Activated B cell treated with CpG ODN at 0.5 μM for 24 hours (primary cell): ENCODE data around the gene FTH1. TPM values are rescaled to one million over a fixed set of nuclear protein-coding genes. Genes with fewer than 3 reads are reported as not detected.
"Not testable (repeated sequence)": the region's sequence is repeated elsewhere in the genome, so short reads cannot be mapped to it uniquely, and the experiment has no call there.

Experiments
- ATAC-seq: fragments of 200-7000 bp; cut with Tn5 transposase; one replicate; pipeline ENCODE4 v1.10.0; 2021; ENCODE audit warnings: low read depth, mild to moderate bottlenecking, moderate library complexity
- CTCF ChIA-PET: fragments of 350-600 bp; sonication (Branson Sonifier 250); formaldehyde crosslinking; loops from one replicate; lab custom pipeline; 2021; ENCODE audit warnings: antibody characterized with exemption; lab: Charles Lee
- POLR2A ChIA-PET: fragments of 350-600 bp; sonication (Branson Sonifier 250); formaldehyde crosslinking; loops from one replicate; lab custom pipeline; 2021; ENCODE audit warnings: antibody characterized with exemption; lab: Charles Lee
- DNase-seq: peaks from one replicate; pipeline ENCODE4 v3.0.0; 2022
- H3K27ac Mint-ChIP-seq: one replicate; pipeline ENCODE4 v1.8.0; 2020; ENCODE audit warnings: mixed read lengths
- H3K27me3 Mint-ChIP-seq: one replicate; pipeline ENCODE4 v1.8.0; 2021; ENCODE audit warnings: mixed read lengths
- H3K36me3 Mint-ChIP-seq: one replicate; pipeline ENCODE4 v1.8.0; 2021; ENCODE audit warnings: low read depth, mixed read lengths
- H3K4me1 Mint-ChIP-seq: one replicate; pipeline ENCODE4 v1.8.0; 2021; ENCODE audit warnings: mixed read lengths
- H3K4me3 Mint-ChIP-seq: one replicate; pipeline ENCODE4 v1.8.0; 2020; ENCODE audit warnings: mild to moderate bottlenecking, mixed read lengths
- H3K9me3 Mint-ChIP-seq: one replicate; pipeline ENCODE4 v1.8.0; 2020; ENCODE audit warnings: mixed read lengths
- CTCF ChIP-seq: fragments of 200-600 bp; IDR thresholded peaks from one replicate; pipeline ENCODE4 v1.8.0; 2022; ENCODE audit warnings: antibody characterized with exemption, mild to moderate bottlenecking
- intact Hi-C: fragments of 100-400 bp; cut with micrococcal nuclease; formaldehyde crosslinking; loops from one replicate; pipeline ENCODE4 v1.15.1; 2024
- total RNA-seq: library from RNA; stranded (reverse); gene quantifications from 2 replicates; pipeline ENCODE4 v1.2.3, GENCODE V29; 2022

The FTH1 gene
- total RNA-seq, 1 donor from 2014 or later = 865 TPM

GRCh38 chr11:62012451-62012831 is 45.0 kb upstream of the FTH1 start:
- ChIA-PET POLR2A (no interaction called here), CTCF (no interaction called here)
- peaks cover 4% of the 10 kb centered on the region for H3K27me3 Mint-ChIP-seq
- H3K36me3 Mint-ChIP-seq = no peaks in the 10 kb centered on the region
- no peaks in the 10 kb centered on the region for H3K9me3 Mint-ChIP-seq
- no peak overlapping the region for H3K4me3 Mint-ChIP-seq
- no peak for ATAC-seq
- no peak overlapping the region for H3K27ac Mint-ChIP-seq
- intact Hi-C loops = no loop called here
- no peak for DNase-seq
- no peaks in the 10 kb centered on the region for H3K4me1 Mint-ChIP-seq
- TF ChIP-seq CTCF = no peak

GRCh38 chr11:62011881-62012280 is 44.4 kb upstream of the FTH1 start:
- no peaks in the 10 kb centered on the region for H3K9me3 Mint-ChIP-seq
- H3K27ac Mint-ChIP-seq = no peak overlapping the region
- no peaks in the 10 kb centered on the region for H3K4me1 Mint-ChIP-seq
- H3K27me3 Mint-ChIP-seq = peaks cover 4% of the 10 kb centered on the region
- ATAC-seq = no peak
- no peak for DNase-seq
- intact Hi-C loops = no loop called here
- ChIA-PET POLR2A (no interaction called here), CTCF (no interaction called here)
- H3K36me3 Mint-ChIP-seq = no peaks in the 10 kb centered on the region
- no peak overlapping the region for H3K4me3 Mint-ChIP-seq
- TF ChIP-seq CTCF = no peak

- Mint-ChIP-seq H3K27me3 (peaks cover 4% of the 10 kb centered on the region), H3K27ac (no peak overlapping the region), H3K9me3 (no peaks in the 10 kb centered on the region), H3K4me3 (no peak overlapping the region), H3K36me3 (no peaks in the 10 kb centered on the region), H3K4me1 (no peaks in the 10 kb centered on the region)
- intact Hi-C loops = no loop called here
- no peak for ATAC-seq
- no peak for DNase-seq
- ChIA-PET POLR2A (no interaction called here), CTCF (no interaction called here)
- no peak for TF ChIP-seq CTCF
Observed at GRCh38 chr11:62010935-62011528, 43.6 kb upstream of the FTH1 start.

GRCh38 chr11:62008193-62008592 is 40.8 kb upstream of the FTH1 start:
- intact Hi-C loops = no loop called here
- POLR2A ChIA-PET = no interaction called here
- no peak for TF ChIP-seq CTCF
- H3K4me3 Mint-ChIP-seq = no peak overlapping the region
- DNase-seq (no peak), ATAC-seq (no peak)
- CTCF ChIA-PET = no interaction called here
- H3K4me1 Mint-ChIP-seq = peaks cover 3% of the 10 kb centered on the region
- peaks cover 6% of the 10 kb centered on the region for H3K27me3 Mint-ChIP-seq
- H3K27ac Mint-ChIP-seq = no peak overlapping the region
- no peaks in the 10 kb centered on the region for H3K36me3 Mint-ChIP-seq
- no peaks in the 10 kb centered on the region for H3K9me3 Mint-ChIP-seq

DNA sequence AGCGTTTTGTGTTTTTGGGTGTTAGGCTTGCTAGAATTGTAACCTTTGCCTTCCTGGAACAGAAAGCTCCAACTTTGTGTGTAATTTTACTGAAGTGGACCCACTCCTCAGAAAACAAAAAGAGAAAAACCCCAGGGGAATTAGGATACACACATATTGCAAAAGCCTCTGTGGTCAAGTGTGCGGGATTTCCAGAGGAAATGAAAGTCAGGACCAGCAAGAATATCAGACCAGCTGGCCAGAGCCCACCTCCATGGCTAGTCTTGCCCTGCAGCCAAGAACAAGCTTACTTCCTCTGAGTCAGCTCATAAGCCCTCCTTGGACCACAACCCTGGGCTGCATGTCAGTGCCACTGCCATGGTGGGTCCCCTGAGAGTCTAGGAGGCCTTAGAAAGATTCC is 37.0 kb upstream of the FTH1 start:
- no peak overlapping the region for H3K4me3 Mint-ChIP-seq
- no peak for DNase-seq
- POLR2A ChIA-PET = no interaction called here

GRCh38 chr11:62002283-62002682 is 34.8 kb upstream of the FTH1 start:
- H3K4me3 Mint-ChIP-seq, DNase-seq, H3K4me1 Mint-ChIP-seq, H3K27me3 Mint-ChIP-seq, H3K9me3 Mint-ChIP-seq, CTCF ChIA-PET, intact Hi-C loops, H3K27ac Mint-ChIP-seq, POLR2A ChIA-PET, ATAC-seq: not testable (repeated sequence)
- peaks cover 14% of the 10 kb centered on the region for H3K36me3 Mint-ChIP-seq

More for the DNA sequence above, 37.0 kb upstream of the FTH1 start:
- Mint-ChIP-seq H3K36me3 (peaks cover 3% of the 10 kb centered on the region), H3K27ac (no peak overlapping the region), H3K4me1 (peaks cover 3% of the 10 kb centered on the region), H3K27me3 (peaks cover 5% of the 10 kb centered on the region), H3K9me3 (peaks cover 1% of the 10 kb centered on the region)
- intact Hi-C loops = no loop called here
- CTCF ChIA-PET = no interaction called here
- no peak for TF ChIP-seq CTCF
- ATAC-seq = no peak
